H1 (cell line): ENCODE results near the gene WDR7. TPM values are rescaled to one million over a fixed set of nuclear protein-coding genes. Genes with fewer than 3 reads are reported as not detected.

Experiments
- ATF3 ChIP-seq: IDR thresholded peaks from 2 replicates; pipeline ENCODE4 v1.6.1; 2011; ENCODE audit warnings: low read depth, mild to moderate bottlenecking, low read length; ENCODE audit not compliant: insufficient read depth
- BRCA1 ChIP-seq: IDR thresholded peaks from 2 replicates; pipeline ENCODE4 v1.6.1; 2012; ENCODE audit warnings: low read depth, low read length, improper control_type of control experiment
- SIN3A ChIP-seq, 2 experiments: IDR thresholded peaks in 1 of 2; conservative IDR thresholded peaks in 1 of 2; 2 replicates each; pipeline ENCODE4 v1.6.1; 2011 to 2012; ENCODE audit warnings: low read length in 2 of 2, improper control_type of control experiment in 1 of 2, low read depth in 1 of 2, mild to moderate bottlenecking in 1 of 2
- polyA plus RNA-seq, 7 experiments: library from polyadenylated mRNA; depleted of rRNA in 3 of 7; stranded (reverse) in 5 of 7; unstranded in 2 of 7; fragments of >200 nt in 5 of 7; fragments of 200-250 nt in 2 of 7; gene quantifications; 1 replicate in 5 of 7; 2 replicates in 1 of 7; 4 replicates in 1 of 7; pipeline versions ENCODE4 v1.2.1 to v1.2.3, GENCODE V29; 2011 to 2013; ENCODE audit warnings: missing spikeins in 2 of 7, mixed read lengths in 2 of 7
- total RNA-seq: library from RNA; stranded (reverse); fragmentation: NEBNext Ultra II Directional; extraction: Animal tissue kit (Norgen Biotek cat#: 25700); gene quantifications from 2 replicates; pipeline ENCODE4 v1.2.1, GENCODE V29; 2021

WDR7 gene
- total and polyA plus RNA-seq, 2 of the 8 experiments (the other 6 are each of a cell fraction or from before 2014, with no cell fraction given): 5.5 to 15.2 TPM

- TF ChIP-seq BRCA1 (no peak), ATF3 (no peak), SIN3A (conservative IDR thresholded peaks at IDR 0.05 in 1 of 2, IDR thresholded peaks at IDR 0.05 in 1 of 2; ENCODE audit: low read depth in 1 of 2, low read length in 2 of 2) (no peak)
- TF ChIP-seq, all 59 proteins: peak for 0
Measured at GRCh38 chr18:56715121-56715520, 64.0 kb downstream of the WDR7 start (continued).
